GM12865 (cell line): ENCODE measurements around the gene KLRC3.
"Not testable (repeated sequence)": the region's sequence is repeated elsewhere in the genome, so short reads cannot be mapped to it uniquely, and the experiment has no call there.

Experiments used
- DNase-seq: peaks from one replicate; pipeline ENCODE4 v3.0.0; 2010; ENCODE audit warnings: low read depth
- H3K4me3 ChIP-seq: 2 replicates; pipeline ENCODE4 v1.5.1; 2011; ENCODE audit warnings: mild to moderate bottlenecking, low read depth, low read length, control low read depth
- CTCF ChIP-seq: IDR thresholded peaks from 2 replicates; pipeline ENCODE4 v1.5.1; 2011; ENCODE audit warnings: low read length, control low read depth, low read depth, inconsistent platforms; ENCODE audit not compliant: insufficient read depth; ENCODE audit errors: missing control alignments

Gene KLRC3

DNA sequence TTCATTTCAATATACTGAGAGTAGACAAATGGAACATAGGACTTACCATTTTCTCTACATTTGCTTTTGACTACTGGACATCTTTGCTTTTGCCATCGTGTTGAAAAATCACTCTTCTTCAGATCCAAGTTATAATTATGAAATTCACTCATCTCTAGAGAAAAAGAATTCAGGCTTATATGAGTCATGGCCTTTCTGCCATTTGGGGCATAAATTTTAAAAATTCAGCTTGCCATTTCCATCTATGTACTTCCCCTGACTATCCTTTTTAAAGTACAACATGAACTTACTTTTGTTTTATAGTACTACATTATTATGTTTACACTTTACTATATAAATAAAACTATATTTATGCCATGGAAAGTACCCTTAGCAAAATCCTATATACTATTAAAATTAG is 33.5 kb downstream of the KLRC3 start:
- TF ChIP-seq CTCF: no peak
- no peak overlapping the region for H3K4me3 ChIP-seq

DNA sequence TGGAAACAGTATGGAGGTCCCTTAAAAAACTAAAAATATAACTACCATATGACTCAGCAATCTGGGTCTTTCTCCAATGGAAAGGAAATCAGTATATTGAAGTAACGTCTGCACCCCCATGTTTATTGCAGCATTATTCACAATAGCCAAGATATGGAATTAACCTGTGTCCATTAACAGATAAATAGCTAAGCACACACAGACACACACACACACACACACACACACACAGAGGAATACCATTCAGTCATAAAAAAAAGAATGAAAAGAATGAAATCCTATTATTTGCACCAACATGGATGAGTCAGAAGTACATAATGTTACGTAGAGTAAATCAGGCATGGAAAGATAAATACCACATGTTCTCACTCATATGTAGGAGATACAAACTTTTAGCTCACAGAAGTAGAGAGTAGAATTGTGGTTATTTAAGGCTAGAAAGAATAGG is 35.2 kb downstream of the KLRC3 start:
- no peak for DNase-seq
- TF ChIP-seq CTCF: no peak
- H3K4me3 ChIP-seq: no peak overlapping the region

More for the DNA sequence above, 33.5 kb downstream of the KLRC3 start:
- DNase-seq: no peak

- no peak for DNase-seq
- no peak overlapping the region for H3K4me3 ChIP-seq
- no peak for TF ChIP-seq CTCF
Measured at GRCh38 chr12:10384191-10384590, 36.2 kb downstream of the KLRC3 start.

- H3K4me3 ChIP-seq: no peak overlapping the region
- no peak for TF ChIP-seq CTCF
- DNase-seq: no peak
Measured at GRCh38 chr12:10381928-10382628, 38.3 kb downstream of the KLRC3 start.

DNA sequence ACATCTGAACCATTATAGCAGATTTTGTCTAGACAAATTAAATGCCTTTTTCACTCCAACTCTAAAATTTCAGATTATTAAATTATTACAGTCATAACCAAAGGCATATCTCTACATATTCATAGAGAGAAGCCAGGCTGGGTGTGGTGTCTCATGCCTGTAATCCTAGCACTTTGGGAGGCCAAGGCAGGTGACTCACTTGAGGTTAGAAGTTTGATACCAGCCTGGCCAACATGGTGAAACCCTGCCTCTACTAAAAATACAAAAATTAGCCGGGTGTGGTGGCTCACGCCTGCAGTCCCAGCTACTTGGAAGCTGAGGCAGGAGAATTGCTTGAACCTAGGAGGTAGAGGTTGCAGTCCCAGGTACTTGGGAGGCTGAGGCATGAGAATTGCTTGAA is 41.7 kb downstream of the KLRC3 start:
- not testable (repeated sequence) for DNase-seq, H3K4me3 ChIP-seq

- H3K4me3 ChIP-seq: no peak overlapping the region
- no peak for TF ChIP-seq CTCF
- DNase-seq: no peak
Measured at GRCh38 chr12:10374624-10375018, 45.8 kb downstream of the KLRC3 start.

- DNase-seq: no peak
Measured at GRCh38 chr12:10372559-10372958, 47.8 kb downstream of the KLRC3 start.

GRCh38 chr12:10371893-10372535 is 48.4 kb downstream of the KLRC3 start:
- H3K4me3 ChIP-seq, DNase-seq: not testable (repeated sequence)

More at GRCh38 chr12:10372559-10372958, 47.8 kb downstream of the KLRC3 start:
- H3K4me3 ChIP-seq: no peak overlapping the region
- TF ChIP-seq CTCF: no peak
